ENCODE data around the gene UNC13A.

UNC13A gene

DNA sequence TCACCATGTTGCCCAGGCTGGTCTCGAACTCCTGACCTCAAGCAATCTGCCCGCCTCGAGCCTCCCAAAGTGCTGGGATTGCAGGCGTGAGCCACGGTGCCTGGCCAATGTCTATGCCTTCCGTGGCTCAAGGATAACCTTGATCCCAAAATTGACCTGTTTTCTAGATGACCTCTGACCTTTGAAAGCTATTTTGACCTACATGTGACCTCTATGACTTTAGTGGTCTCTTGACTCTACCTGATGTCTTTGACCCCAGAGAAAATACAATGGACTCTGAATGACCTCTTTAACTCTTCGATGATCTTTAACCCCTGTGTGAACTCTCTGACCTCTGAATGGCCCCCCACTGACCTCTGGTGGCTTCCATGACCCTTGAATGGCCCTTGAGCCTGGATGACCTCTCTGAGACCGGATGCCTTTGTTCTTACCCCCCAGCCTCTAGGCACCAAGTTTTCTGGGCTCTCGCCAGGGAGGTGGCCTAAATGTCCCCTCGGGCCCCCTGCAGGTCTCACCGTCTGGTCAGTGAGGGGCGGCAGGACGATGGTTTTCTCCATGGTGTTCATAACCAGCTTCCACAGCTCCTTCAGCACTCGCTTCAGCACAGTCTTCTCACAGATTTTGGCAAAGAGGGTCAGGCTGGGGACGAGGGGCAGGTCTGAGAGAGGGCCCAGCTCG lies 63.7 kb downstream of the UNC13A start:
- FAIRE-seq = no peak

DNA sequence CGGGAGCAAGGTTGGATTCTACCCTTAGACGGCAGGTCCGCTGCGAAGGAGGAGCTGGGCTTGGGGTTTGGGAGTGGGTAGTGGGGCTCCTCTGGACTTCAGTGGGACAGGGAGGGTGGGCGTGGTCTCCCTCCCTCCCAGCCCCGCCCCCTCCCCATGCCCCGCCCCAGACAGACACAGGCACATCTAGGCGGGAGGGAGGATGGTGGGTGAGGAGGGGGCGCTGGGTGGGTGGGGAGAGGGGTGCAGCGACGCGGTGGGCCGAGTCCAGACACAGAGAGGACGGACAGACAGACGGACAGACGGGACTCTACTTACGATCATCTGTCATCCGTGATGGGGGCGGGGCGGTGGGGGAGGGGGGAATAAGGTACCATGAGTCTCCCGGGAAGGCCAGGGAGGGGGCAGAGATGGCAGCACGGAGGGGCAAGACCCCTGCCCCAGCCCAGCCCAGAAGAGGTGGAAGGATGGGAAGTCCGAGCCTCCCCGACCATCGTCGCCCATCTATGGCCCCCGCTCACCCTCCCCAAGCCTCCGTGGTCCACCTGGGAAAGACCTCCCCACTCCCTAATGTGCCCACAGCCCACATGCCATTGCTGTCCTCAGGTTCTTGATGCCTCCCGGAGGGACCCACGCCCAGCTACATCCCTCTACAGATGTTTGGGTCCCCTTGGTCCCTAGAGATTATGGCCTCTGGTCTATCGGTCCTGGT lies 64.8 kb downstream of the UNC13A start:
- no peak for FAIRE-seq

DNA sequence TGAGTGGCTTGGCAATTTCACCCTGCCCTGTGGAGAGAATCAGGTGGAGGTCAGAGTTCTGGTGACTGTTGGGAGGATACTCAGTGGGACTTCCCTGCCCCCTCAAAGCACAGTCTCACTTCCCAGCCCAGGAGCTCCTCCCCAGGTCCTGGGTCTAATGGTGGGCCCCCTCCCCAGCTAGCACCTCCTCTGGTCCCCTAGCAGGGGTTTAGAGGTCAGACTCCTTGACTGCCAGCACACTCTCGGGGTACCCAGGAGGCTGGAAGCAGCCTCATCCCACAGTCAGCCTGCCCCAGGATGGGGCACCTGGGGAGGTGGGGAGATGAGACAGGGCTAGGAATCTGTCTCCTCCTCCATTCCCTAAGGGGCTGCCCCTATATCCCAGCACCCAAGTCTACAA lies 67.5 kb downstream of the UNC13A start:
- FAIRE-seq = no peak

DNA sequence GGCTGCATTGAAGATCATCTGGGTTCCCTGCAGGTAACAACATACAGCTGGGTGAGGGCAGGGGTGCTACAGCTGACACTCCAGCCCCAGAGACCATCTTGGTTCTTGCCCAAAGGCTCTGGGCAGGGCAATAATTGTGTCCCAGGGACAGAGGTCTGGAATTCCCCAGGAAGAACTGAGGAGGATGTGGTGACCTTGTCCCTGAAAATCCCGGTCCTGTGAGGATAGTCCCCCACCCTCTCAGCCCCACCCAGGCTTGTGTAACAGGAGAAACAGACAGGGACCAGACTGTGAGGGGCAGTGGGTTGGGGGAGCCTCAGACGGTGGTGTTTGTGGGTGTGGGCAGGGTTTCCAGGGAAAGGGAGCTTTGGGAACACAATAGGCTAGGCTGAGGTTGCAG lies 69.2 kb downstream of the UNC13A start:
- no peak for FAIRE-seq

DNA sequence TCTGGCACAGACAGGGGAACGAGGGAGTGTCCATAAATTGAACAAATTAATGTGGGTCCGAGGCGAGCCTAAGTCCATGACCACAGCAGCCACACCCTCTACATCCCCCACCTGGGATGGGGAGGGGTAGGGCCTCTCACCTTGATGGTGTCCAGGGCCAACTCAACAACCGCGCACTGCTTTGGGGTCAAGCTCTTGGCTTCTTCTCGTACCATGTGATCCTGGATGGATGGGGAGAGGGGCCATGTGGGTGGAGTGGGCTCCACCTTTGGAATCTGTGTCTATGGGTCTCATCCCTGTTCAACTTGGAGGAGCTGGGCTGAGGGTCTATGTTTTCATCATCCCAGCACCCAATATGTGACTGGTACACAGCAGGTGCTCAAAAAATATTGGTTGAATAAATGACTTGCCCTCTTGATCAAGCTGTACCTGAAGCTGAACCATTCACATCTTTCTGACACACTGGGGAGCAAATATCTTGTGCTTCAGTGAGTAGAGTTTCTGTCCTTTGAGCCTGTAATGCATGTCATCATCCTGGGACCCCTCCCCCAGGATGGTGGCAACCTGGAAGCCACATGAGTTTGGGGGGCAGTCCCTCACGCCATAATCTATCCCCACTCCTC lies 69.8 kb downstream of the UNC13A start:
- FAIRE-seq = no peak

DNA sequence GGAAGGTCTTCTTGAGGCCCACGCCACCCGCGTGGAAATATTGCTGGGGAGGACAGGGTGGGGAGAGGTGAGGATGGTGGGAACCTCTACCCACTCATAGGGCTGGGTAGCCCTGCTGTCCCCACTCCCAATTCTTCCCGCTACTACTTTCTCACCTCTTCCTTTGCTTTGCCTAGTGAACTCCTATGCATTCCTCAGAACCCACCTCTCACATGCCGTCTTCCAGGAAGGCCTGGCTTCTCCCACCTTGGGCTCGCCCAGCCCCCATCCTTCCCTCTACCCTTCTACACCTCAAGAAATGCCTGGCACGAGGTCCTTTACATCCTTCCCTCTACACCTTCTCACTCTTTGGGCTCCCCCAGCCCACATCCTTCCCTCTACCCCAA lies 70.4 kb downstream of the UNC13A start:
- no peak for FAIRE-seq

DNA sequence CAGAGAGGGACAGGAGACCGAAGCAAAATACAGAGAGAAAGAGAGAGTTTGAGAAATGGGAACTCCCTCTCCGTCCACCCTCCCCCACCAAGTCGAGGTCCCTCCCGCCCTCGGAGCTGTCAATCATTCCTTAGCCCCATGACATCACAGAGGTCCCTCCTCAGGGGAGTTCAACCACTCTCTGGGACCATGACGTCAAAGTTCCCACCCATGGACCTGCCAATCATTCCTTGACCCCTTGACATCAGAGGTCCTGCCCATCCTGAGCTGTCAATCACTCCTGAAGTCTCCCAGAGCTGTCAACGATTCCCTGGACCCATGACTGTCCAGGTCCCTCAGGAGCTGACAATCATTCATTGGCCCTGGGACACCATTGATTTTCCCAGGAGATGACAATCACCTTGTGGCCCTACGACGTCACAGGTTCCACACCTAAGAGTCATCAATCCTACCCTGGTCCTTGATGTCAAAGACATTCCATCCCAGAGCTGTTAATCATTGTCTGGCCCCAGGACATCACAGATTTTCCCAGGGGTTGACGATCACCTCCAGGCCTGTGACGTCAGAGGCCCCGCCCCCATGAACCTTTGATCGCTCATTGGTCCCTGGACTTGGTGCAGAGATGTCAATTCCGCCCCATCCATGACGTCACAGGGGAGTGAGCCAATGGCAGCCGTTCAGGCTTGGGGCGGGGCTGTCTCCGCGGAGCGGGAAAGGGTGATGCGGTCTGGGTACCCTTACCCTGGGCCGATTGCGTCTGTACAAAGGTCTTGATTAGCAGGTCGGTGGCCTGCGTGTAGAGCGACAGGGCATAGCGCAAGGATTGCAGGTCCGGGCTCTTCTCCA lies 71.0 kb downstream of the UNC13A start:
- FAIRE-seq = no peak

DNA sequence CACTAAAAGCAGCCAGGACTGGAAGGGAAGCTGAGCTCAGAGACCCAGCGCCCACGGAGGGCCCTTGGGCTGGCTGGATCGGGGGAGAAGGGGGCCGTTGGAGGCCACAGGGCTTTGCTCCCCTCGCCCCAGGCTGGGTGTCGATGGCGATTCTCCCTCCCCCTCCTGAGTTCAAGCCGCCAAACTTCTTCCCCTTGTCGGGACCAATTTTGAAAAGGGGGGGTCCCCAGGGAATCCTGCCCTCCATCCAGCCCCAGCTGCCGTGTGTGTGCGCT lies 71.5 kb downstream of the UNC13A start:
- no peak for FAIRE-seq

DNA sequence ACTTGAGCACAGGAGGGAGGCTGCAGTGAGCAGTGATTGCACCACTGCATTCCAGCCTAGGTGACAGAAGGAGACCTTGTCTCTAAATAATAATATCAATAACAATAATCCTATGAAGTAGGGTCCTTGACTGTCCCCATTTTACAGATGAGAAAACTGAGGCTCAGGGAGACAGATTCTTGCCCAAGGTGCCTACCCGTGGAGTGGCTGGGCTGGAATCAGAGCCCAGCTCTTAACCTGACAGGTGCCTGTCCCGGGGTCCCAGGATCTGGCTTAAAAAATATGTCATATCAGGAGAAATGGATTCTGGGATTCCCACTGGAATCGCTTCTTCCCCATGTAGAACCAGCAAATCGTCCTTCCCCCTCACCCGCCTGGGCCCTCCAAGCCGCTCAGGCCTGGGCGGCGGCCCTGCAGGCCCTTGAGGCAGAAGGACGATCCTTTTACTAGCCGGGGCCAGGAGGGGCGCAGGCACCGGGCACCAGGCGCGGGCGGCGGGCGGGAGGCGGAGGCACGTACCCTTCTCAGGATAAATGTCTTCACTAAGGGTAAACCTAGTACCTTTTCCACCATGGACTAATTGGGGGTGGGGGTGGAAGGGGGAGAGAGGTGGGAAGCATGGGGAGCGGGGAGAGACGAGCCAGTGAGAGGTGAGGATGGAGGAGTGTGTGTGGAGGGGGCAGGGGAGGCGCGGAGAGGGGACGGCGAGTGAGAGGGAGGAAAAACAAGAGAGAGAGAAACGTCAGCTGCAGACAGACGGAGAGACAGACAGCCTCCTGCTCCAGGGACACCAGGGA lies 72.1 kb downstream of the UNC13A start:
- no peak for FAIRE-seq

DNA sequence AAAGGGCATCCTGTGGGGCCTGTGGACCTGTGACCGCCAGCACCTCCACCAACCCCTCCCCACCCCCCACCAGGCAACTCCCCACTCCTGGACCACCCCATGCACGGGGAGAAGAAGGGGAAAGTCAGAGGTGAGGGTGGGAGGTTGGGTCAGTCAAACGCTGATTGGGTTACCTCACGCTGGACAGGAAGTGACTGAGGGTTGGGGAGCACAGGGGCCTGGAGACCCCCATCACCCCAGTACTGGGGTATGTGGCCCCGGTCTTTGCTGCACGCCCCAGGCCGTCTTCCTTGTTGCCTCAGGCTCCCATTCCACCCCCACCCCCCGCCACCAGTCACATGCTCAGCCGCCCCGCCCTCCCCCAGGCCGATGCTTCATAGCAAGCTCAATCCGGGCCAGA lies 73.7 kb downstream of the UNC13A start:
- no peak for FAIRE-seq

DNA sequence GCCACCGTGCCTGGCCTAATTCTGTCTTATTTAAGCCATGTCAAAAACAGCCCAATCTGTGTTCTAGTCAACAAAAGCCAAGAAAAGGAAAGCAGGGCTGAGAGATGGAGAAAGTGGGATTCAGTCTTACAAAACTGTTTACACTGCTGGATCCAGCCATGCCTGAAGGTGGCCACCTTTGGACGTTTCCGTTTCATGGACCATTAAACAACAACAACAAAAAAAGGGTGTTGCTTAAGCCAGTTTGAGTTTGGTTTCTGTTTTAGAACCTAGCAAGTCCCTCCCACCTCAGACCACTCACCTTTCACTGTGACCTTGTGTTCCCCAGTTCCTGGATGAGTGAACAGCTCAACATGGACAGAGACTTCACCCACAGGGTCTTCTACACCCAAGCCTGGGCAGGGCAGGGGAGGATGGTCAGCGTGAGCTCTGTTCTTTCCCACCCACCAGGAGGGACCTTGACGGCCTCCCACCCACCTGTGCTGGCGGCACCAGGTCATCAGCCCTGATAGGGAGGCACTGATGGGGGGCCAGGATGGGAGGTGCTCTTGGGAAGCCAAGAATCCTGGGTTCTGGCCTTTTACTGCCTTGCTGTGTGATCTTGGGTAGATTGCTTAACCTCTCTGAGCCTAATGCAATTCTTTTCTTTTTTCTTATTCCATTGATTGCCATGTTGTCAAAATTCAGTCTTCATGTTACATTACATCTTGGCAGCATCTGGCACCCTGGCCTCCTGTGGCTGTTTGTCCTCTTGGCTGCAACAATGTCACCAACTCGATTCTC lies 76.5 kb downstream of the UNC13A start:
- FAIRE-seq = no peak

DNA sequence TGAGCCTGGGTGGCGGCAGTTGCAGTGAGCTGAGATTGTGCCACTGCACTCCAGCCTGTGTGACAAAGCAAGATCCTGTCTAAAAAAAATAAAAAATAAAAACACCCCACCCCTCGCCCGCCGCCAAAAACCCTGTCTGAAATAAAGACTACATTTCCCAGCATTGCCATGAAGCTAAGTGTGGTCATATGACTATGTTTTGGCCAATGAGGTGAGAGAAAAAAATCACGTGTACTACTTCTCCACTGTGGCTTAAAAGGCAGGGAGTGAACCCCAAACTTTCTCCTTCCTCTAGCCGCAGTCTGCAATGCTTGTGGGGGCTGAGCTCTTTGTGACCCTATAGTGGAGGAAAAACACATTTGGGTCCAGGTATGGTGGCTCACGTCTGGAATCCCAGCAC lies 77.8 kb downstream of the UNC13A start:
- FAIRE-seq = no peak

DNA sequence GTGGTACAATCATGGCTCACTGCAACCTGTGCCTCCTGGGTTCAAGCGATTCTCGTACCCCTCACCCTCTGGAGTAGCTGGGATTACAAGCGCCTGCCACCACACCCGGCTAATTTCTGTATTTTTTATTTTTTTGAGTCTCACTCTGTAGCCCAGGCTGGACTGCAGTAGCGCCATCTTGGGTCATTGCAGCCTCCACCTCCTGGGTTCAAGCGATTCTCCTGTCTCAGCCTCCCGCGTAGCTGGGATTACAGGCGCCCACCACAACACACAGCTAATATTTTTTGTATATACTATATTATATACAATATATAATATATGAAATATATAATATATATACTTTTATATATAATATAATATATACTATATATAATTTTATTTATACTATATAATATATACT lies 80.2 kb downstream of the UNC13A start:
- FAIRE-seq = no peak

DNA sequence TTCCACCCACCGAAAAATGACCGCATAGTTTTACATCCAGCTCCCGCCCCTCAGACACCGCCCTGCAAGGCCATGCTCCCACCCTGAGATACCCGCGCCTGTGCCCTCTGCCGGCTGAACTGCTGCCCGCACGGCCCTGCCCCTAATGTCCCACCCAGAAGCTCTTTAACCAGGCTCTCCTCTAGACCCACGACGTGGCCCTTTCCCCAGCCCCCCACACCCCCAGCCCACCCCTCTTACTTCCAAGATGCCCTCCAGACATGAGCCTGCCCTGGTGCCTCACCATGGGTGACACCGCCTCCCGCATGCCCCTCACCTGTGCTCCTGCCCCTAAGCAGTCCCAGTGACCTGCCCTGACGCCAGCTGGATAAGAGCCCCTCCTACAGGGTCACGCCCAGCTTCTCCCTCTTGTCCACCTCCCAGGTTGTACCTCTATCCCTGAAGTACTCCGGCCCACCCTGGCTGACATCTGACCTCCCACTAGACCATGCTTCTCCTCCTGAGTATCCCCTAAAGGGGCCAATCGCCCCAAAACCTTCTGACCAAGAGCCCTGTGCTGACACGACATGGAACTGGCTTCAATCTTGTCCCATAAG lies 81.5 kb downstream of the UNC13A start:
- FAIRE-seq = no peak

DNA sequence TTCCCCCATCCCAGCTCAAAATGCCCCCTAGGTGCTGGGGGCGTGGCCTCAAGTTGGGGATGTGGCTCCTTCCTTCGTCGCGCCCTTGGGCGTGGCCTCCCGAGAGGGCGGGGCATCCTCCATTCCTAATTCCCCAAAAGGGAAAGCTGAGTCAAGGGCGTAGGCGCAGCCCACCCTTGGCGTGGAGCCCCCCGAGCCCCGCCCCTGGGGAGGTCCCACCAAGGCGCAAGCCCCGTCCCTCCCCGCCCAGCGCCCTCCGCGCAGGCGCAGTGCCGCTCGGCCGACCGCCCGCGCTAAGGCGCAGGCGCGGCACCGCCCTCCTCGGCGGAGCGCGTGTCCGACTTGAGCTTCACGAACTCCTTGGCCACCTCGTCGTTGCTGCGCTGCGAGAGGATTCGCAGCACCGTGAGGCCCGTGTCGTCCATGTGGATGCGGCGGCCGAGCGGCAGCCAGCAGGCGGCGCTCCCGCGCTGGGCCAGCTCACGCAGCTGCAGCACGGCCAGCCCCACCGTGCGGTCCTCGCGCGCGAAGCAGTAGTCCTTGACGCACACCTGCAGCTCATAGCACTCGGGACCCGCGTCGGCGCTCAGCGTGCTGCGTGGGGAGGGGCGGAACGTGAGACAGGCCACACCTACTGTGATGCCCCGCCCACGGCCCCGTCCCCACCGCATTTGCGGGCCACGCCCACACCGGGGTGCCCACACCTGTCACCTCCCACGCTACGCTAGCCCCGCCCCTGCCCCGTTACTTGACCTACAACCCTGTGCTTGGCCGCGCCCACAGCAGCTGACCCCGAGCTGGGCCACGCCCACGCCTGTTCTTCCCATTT lies 82.2 kb downstream of the UNC13A start:
- FAIRE-seq = no peak

DNA sequence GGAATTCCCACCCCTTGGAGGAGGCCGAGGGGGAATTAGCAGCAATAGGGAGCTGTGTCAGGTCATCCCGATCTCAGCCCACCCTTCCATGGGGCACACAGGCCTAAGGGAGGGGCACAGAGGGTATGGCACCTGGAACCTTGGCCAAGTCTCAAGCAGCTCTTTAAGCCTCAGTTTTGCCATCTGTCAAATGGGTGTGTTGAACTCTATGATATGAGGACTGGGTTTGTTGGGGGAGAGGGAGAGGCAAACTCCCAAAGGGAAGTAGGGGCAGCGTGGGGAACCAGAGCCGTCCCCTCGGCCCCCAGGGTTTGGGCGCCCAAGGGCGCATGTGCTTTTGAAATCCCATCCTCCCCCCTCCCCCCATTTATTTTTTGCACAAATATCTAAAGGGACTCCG lies 83.0 kb downstream of the UNC13A start:
- no peak for FAIRE-seq

DNA sequence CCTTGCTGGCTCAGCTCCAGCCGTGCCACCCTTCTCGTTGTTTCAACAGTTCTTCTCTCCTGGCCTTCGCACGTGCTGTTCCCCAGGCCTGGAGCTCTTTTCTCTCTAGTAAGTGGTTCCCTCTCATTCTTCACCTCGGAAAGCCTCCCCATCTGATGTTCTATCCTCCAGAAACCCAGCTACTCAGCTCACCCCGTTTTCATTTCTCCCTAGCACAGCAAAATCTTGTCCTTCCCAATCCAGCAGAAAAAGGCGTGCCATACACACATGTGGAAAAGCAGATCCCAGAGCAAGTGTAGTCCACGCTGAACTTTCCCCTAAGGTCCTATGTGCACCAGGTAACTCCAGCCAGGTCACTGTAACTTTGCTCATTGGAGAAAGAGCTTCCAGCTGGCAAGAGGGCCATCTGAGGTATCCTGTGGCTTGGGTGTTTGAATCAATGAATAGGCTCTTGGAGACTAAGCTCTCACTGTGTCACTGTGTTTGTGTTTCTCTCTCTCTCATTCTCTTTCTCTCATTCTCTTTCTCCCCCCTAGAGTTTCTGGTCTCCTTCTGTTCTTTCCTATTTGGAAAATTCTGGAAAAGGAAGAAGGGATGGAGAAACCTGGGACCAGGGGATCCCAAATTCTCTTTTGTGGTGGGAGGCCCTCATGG lies 83.7 kb downstream of the UNC13A start:
- no peak for FAIRE-seq

DNA sequence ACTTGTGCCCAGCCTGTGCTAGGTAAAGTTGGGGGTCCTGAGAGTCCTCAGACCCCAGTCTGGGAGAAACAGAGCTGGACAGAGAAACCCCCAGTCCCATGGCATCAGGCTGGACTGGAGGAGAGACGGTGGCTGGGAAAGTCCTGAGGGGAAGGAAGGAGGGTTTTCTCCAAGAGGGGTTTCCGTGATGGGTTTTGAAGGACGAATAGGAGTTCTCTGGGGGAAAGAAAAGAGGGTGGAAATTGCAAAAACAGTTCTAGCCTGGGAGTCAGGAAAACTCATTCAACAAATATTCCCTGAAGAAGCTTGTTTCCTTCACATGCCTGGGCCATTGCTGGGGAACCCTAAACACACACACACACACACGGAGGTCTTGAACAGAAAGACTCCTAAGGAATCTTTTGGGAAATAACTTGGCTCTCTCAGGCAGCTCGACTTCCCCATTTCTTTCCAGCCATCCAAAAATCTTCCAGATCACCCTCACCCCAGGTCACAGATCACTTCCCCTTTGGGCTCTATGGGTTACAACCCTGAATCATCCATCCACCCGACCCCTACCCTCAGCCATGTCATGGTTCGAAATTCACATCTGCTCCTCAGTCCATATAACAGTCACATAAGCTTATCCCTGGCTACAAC lies 85.2 kb downstream of the UNC13A start:
- FAIRE-seq = no peak

DNA sequence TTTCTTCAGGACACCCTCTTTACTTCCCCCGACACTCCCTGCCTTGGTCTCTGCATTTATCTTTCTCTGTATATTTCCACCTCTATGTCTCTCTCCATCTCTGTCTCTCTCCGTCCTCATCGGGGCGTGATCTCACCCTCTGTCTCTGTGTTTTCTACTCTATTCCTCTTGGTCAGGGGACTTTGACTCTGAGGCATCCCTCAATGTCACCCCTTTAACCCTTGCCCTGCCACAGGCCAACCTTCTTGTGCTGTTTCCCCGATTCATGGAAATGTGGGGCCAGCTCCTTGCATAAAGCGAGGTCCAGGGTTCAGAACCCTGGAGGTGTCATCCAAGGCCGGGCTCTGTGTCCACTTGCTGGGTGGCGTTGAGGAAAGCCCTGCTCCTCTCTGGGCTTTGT lies 85.9 kb downstream of the UNC13A start:
- no peak for FAIRE-seq

DNA sequence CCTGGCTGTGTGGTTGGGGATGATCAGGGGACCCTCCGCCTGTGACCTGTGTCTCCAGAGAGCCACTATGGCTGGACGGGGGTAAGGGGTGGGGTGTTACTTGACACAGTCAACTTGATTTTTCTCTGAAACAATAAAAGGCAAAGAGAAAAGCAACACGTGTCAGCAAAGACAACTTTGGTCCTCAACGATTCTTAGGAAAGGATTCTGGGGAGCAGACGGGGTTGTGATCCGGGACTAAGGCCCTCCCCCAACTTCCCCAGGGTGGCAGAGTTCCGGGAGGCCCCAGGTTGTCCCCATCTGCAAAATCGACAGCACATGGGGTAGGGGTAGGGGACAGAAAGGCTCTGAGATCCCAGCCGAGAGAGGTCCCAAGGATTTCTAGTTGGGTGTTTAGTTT lies 86.5 kb downstream of the UNC13A start:
- FAIRE-seq = no peak
